ENCODE measurements around the gene BAMBI.

Gene BAMBI

GRCh38 chr10:28730031-28730778 is 52.9 kb downstream of the BAMBI start:
- DNase-seq (ENCODE audit: insufficient read length) (no peak), FAIRE-seq (no peak)
- TF ChIP-seq POLR2A (IDR thresholded peaks at IDR 0.05; ENCODE audit: low read depth, low read length) (no peak), POLR2AphosphoS5 (IDR thresholded peaks at IDR 0.05; ENCODE audit: low read depth, low read length) (no peak), TAF1 (IDR thresholded peaks at IDR 0.05; ENCODE audit: borderline replicate concordance, low read depth, low read length) (no peak)

- FAIRE-seq (no peak), DNase-seq (ENCODE audit: insufficient read length) (no peak)
- TF ChIP-seq POLR2A (IDR thresholded peaks at IDR 0.05; ENCODE audit: low read depth, low read length) = no peak
Measured at GRCh38 chr10:28732091-28732490, 54.8 kb downstream of the BAMBI start.
